Suppressor macrophage (primary cell): Measurements from ENCODE around the gene CYP26A1.

Experiments
- DNase-seq, 4 experiments: peaks; one replicate each; pipeline ENCODE4 v3.0.0-alpha.2; 2020 to 2022

Gene CYP26A1

DNA sequence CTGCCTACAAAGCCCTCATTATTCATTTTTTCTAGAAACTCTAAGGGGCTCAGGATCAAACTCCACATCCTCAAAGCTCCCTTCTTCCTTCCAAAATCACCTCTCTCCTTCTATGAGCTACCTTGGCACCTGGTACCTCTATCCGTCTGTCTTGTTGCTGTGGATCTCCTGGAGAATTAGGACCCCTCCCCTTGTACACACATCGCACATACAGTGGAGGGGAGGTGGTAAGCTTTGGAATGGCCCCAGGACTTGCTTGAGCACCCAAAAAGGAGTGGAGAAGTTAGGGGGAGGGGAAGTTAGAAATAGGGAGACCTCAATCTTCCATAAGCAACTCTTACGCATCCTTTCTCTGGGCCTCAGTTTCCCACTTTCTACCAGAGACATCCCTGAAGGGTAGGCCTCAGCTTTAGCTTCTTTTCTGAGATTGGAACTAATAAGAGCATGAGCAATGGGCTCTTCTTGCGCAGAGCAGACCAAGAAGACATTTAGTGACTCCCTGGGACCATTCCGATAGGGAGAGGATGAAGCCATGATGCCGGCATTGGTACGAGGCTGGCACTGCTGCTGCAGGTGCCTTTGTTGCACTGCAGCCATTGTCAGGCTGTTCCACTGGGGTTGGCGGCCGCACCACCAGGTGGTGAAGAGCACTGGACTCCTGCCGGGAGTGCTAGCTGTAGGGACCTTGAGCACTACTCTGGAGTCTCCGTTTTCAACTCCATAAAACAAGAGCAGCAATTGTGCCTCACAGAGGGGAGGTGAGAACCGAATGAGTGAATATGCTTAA is 8.6 kb upstream of the CYP26A1 start:
- DNase-seq, result no peak

GRCh38 chr10:93065675-93066543 is 7.8 kb upstream of the CYP26A1 start:
- DNase-seq, result no peak

GRCh38 chr10:93066544-93066913 is 7.2 kb upstream of the CYP26A1 start:
- DNase-seq, result no peak

- no peak for DNase-seq
Observed at GRCh38 chr10:93067443-93068365, 6.0 kb upstream of the CYP26A1 start.

DNA sequence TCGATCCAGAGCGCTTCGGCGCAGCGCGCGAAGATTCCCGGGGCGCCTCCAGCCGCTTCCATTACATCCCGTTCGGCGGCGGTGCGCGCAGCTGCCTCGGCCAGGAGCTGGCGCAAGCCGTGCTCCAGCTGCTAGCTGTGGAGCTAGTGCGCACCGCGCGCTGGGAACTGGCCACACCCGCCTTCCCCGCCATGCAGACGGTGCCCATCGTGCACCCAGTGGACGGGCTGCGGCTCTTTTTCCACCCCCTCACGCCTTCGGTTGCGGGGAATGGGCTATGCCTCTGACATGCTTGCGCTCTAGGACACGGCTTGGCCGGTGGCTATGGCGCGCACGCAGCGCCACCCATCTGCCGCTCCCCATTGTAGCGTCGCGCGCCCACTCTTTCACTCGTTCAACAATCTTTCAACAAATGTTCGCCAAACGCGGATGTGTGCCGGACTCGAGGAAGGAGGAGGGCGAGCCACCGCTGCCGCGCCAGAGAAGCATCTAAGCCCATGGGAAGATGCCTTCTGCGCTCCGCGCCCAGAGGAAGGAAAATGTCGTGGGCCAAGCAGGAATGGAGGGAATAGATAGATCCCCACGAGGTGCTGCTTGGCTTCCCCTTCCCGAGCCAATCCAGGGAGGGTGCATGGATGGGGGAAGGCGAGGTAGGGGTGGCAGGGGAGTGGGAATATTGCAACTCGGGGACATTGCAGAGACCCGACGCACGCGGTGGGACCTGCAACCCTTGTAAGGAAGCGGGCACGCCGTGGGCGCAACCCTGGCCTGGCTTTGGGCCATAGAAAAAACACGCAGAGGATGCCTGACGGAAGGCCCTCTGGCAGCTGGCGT is 5.1 kb upstream of the CYP26A1 start:
- peak in 1 of 4 experiments; percentile 23 for DNase-seq

DNA sequence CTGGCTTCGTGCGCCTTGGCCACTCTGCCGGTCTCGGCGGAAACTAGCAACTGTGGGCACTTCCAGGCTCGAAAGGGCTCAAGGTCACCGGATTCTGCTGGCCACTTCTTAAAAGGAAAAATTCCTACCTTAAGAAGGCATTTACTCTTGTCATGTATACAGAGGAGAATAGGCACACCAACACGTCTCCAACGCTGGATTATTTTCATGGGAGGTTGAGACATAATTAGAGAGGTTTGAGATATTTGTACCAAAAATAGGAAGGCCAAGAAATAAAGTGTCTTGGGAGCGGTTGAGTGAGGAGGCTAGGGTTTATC is 4.5 kb upstream of the CYP26A1 start:
- DNase-seq, result no peak

DNA sequence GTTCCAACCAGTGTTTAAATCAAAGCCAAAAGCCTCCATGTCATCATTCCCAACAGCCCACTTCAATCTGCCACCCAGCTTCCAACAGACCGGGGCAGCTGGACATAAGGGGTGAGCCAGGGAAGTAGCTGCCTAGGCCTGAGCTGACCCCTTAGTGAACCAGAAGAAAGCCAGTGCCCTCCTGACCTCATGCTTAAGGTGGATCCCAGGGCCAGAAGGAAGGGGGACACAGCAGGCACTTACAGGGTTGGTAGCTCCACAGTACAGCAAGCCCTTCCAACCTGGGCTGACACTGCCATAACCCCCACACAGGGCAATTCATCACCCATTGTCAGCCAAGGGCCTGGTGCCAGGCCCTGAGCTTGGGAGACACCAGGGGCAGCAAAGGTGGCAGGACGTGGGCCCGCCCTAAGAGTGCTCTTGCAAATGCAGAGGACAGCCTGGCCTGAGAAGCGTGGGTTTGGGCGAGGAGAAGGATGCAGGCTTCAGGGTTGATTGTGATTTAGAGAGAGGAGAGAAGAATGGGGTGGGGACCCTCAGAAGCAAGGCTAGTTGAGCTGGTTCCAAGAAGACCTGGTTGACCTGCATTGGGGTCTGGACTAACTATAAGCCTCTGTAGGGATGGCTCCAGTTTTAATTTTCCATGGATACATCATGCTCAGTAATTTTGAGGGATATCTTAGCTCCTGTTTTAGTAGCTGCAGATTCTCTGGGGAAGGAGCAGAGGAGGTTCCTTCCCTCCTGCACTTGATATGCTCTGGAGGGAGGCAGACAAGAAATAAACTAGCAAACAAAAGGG is 3.1 kb upstream of the CYP26A1 start:
- no peak for DNase-seq

- no peak for DNase-seq
Observed at GRCh38 chr10:93071177-93071472, 2.6 kb upstream of the CYP26A1 start.

GRCh38 chr10:93071674-93072224 is 1.9 kb upstream of the CYP26A1 start:
- peak; percentile 15 to 53 (median 20) for DNase-seq

DNA sequence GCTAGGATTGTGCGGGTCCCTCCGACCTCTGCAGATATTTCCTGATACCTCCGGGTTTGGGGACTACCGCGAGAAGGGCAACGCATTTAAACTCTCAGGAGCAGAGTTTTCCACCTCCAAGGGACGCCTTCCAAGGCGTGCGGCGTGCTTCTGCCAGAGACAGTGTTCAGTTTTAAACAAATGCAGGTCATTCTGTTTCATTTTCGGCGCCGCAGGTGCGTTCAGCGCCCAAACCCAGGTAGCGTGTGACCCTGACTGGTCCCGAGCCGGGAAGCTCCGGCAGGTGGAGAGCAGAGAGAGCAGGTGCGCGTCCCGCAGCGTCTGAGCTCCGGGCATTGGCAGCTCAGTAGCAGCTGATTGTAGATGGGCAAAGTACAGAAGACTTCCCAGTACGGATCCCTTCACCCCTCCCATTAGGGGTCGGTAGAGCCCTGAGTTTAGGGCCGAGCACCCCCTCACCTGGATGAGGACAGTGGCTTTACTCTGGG is 1.4 kb upstream of the CYP26A1 start:
- DNase-seq, result no peak

GRCh38 chr10:93072713-93073538 is 767 bp upstream of the CYP26A1 start:
- DNase-seq, result no peak

GRCh38 chr10:93074147-93074596 is 479 bp downstream of the CYP26A1 start:
- DNase-seq, result peak in 1 of 4 experiments; percentile 13

DNA sequence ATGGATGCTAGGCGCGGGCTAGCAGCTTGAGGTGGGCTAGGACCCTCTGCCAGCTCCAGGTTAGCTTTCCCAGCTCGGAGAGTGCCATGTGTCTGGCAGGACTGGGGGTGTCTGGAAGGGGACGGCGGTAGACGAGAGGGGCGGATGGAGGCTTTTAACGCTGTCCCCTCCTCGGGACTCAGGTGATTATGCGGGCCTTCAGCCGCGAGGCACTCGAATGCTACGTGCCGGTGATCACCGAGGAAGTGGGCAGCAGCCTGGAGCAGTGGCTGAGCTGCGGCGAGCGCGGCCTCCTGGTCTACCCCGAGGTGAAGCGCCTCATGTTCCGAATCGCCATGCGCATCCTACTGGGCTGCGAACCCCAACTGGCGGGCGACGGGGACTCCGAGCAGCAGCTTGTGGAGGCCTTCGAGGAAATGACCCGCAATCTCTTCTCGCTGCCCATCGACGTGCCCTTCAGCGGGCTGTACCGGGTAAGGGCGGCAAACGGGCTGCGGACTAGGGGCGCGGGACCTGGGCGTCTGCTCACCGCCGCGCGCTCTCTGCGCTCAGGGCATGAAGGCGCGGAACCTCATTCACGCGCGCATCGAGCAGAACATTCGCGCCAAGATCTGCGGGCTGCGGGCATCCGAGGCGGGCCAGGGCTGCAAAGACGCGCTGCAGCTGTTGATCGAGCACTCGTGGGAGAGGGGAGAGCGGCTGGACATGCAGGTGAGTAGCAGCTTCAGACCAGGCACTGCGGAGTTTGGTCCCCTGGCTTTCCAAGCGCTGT is 1.1 kb downstream of the CYP26A1 start:
- no peak for DNase-seq

DNA sequence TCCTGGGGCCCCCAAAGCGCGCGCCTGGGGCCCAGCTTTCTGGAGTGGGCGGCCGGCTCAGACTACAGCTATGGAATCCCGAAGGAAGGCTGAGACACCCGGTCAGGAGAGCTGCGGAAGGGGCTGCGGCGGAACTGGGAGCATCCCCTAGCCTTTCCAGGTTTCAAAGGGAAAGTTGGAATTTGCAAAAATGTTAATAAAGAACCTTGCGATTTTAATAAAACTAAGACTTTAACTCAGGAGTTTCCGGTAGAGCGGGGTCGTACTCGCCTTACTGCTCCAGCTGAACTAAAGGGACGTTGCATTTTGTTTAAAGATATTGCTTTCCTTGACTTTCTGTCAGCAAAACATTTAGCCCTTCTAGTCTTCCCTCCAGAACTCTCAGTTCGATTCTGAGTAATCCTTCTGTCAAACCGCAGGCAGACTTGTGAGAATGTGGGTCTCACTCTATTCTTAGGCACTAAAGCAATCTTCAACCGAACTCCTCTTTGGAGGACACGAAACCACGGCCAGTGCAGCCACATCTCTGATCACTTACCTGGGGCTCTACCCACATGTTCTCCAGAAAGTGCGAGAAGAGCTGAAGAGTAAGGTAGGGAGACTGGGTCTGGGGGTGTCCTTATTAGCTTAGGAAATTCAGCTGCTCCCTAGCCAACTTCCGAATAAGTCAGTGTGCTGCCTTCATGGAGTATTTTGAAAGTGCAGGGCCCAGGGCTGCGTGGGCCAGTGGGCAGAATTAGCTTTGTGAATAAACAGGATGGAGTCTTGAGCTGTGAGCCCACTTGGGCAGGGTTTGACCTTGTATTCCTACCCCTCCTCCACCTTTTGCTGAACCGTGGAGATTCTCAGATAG is 1.9 kb downstream of the CYP26A1 start:
- no peak for DNase-seq

GRCh38 chr10:93076871-93077270 is 3.2 kb downstream of the CYP26A1 start:
- DNase-seq, result no peak

DNA sequence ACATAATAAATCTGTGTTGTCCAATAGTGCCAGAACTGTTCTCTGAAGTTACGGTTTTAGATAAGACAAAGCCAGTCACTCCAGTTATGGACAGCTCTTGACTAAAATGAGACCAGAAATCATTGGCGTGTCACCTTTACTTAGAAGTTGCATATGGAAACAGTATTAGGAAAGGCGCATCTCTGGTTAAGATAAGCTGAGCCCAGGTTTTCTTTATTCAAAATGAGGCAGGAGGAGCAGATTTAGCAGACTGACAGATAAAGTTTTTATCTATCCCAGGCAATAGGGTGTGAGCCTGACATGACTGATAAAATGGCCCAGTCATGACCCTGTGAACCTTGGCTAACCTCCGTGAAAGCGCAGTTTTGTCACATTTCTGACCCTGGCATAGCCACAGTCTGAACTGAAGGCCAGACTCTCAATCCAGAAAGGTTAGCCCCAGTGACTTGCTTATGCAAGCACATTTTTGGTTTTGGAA is 4.2 kb downstream of the CYP26A1 start:
- no peak for DNase-seq

GRCh38 chr10:93079663-93080349 is 6.1 kb downstream of the CYP26A1 start:
- no peak for DNase-seq
